OCI-LY1 (cell line): ENCODE results near the gene PLAAT5.

ENCODE experiments used
- CTCF ChIP-seq: fragments of 200-600 bp; sonication (generic), shearing (Covaris generic); IDR thresholded peaks from 2 replicates; pipeline ENCODE4 v1.5.1; 2017; ENCODE audit warnings: mild to moderate bottlenecking, antibody characterized with exemption, low read length, moderate library complexity, mixed read lengths
- EZH2 ChIP-seq: fragments of 200-600 bp; sonication (generic), shearing (Covaris generic); IDR thresholded peaks from 2 replicates; pipeline ENCODE4 v1.8.0; 2017; ENCODE audit warnings: borderline replicate concordance, mixed run types, mild to moderate bottlenecking, antibody characterized with exemption, low read length, moderate library complexity, mixed read lengths

- TF ChIP-seq CTCF = no peak
- TF ChIP-seq EZH2 = no peak
Measured at GRCh38 chr11:63443714-63444113, 47.3 kb downstream of the PLAAT5 start.
